ENCODE measurements around the gene ZMYND8.

Gene ZMYND8

GRCh38 chr20:47332381-47333206 is 23.9 kb downstream of the ZMYND8 start:
- no peak overlapping the region for H3K18ac ChIP-seq (ENCODE audit: low read length)
- no peak overlapping the region for H2BK15ac ChIP-seq (ENCODE audit: low read length)
- no peak for DNase-seq (ENCODE audit: low spot score)
- H3K27me3 ChIP-seq (ENCODE audit: control insufficient read depth in 3 of 3, insufficient read depth in 3 of 3, low read depth in 1 of 3, low read length in 3 of 3): no peaks in the 10 kb centered on the region
- H2AFZ ChIP-seq (ENCODE audit: low read length): no peak overlapping the region
- no peak overlapping the region for H4K8ac ChIP-seq (ENCODE audit: low read depth, low read length)
- no CpG with 5 or more reads among the region's 8 CpGs for WGBS, 2 donors (ENCODE audit: extremely low coverage in 2 of 2, insufficient read length in 2 of 2, insufficient replicate concordance in 1 of 2)
- no peaks in the 10 kb centered on the region for H3K9me3 ChIP-seq (replicated peaks in 1 of 2; ENCODE audit: control insufficient read depth in 2 of 2, insufficient read depth in 1 of 2, low read depth in 1 of 2, low read length in 2 of 2)
- H3K4me1 ChIP-seq (ENCODE audit: control insufficient read depth in 2 of 2, insufficient read depth in 1 of 2, low read depth in 1 of 2, low read length in 2 of 2): peaks cover 0 to 16% of the 10 kb centered on the region in 2 donors
- H3K4me2 ChIP-seq (ENCODE audit: insufficient read depth, low read length, poor library complexity, severe bottlenecking): no peak overlapping the region
- H3K79me1 ChIP-seq (ENCODE audit: low read depth, low read length): peaks cover 13% of the 10 kb centered on the region
- no peak overlapping the region for H3K23ac ChIP-seq (ENCODE audit: low read depth, low read length, poor library complexity)
- no peak overlapping the region for H2BK12ac ChIP-seq (ENCODE audit: low read length)
- no peak overlapping the region for H3K27ac ChIP-seq (replicated peaks; ENCODE audit: low read length)
- H2BK120ac ChIP-seq (ENCODE audit: low read depth, low read length): no peak overlapping the region
- no peak overlapping the region for H2BK5ac ChIP-seq (ENCODE audit: low read length)
- H3K36me3 ChIP-seq (replicated peaks in 1 of 2; ENCODE audit: control insufficient read depth in 2 of 2, insufficient read depth in 2 of 2, low read length in 2 of 2): peaks cover 8 to 89% of the 10 kb centered on the region in 2 donors
- H2AK5ac ChIP-seq (ENCODE audit: low read depth, low read length): no peak overlapping the region
- no peak overlapping the region for H3K4ac ChIP-seq (ENCODE audit: low read length)
- H3K4me3 ChIP-seq (ENCODE audit: low read length in 2 of 2): no peak overlapping the region
- no peak overlapping the region for H4K91ac ChIP-seq (ENCODE audit: low read depth, low read length, poor library complexity)
- no peak overlapping the region for H3K14ac ChIP-seq (ENCODE audit: low read length)
- H3K9ac ChIP-seq (ENCODE audit: low read depth, low read length, poor library complexity): no peak overlapping the region

- Histone ChIP-seq H3K9me3 (replicated peaks in 1 of 2; ENCODE audit: control insufficient read depth in 2 of 2, insufficient read depth in 1 of 2, low read depth in 1 of 2, low read length in 2 of 2) (no peaks in the 10 kb centered on the region), H3K9ac (ENCODE audit: low read depth, low read length, poor library complexity) (no peak overlapping the region), H3K4me1 (ENCODE audit: control insufficient read depth in 2 of 2, insufficient read depth in 1 of 2, low read depth in 1 of 2, low read length in 2 of 2) (peaks cover 0 to 12% of the 10 kb centered on the region in 2 donors), H3K14ac (ENCODE audit: low read length) (peak overlapping the region; percentile 10), H2AFZ (ENCODE audit: low read length) (no peak overlapping the region), H3K79me1 (ENCODE audit: low read depth, low read length) (peaks cover 10% of the 10 kb centered on the region), H3K27ac (replicated peaks; ENCODE audit: low read length) (no peak overlapping the region), H3K4me3 (ENCODE audit: low read length in 2 of 2) (no peak overlapping the region), H4K91ac (ENCODE audit: low read depth, low read length, poor library complexity) (no peak overlapping the region), H2BK15ac (ENCODE audit: low read length) (no peak overlapping the region), H2BK5ac (ENCODE audit: low read length) (no peak overlapping the region), H2BK12ac (ENCODE audit: low read length) (no peak overlapping the region), H3K4ac (ENCODE audit: low read length) (no peak overlapping the region), H3K27me3 (ENCODE audit: control insufficient read depth in 3 of 3, insufficient read depth in 3 of 3, low read depth in 1 of 3, low read length in 3 of 3) (no peaks in the 10 kb centered on the region), H4K8ac (ENCODE audit: low read depth, low read length) (no peak overlapping the region), H3K4me2 (ENCODE audit: insufficient read depth, low read length, poor library complexity, severe bottlenecking) (no peak overlapping the region), H3K36me3 (replicated peaks in 1 of 2; ENCODE audit: control insufficient read depth in 2 of 2, insufficient read depth in 2 of 2, low read length in 2 of 2) (peaks cover 11 to 90% of the 10 kb centered on the region in 2 donors), H2BK120ac (ENCODE audit: low read depth, low read length) (no peak overlapping the region), H3K18ac (ENCODE audit: low read length) (no peak overlapping the region), H2AK5ac (ENCODE audit: low read depth, low read length) (no peak overlapping the region), H3K23ac (ENCODE audit: low read depth, low read length, poor library complexity) (no peak overlapping the region)
- no CpG with 5 or more reads among the region's 10 CpGs for WGBS, 2 donors (ENCODE audit: extremely low coverage in 2 of 2, insufficient read length in 2 of 2, insufficient replicate concordance in 1 of 2)
- DNase-seq (ENCODE audit: low spot score): no peak
Measured at GRCh38 chr20:47330933-47331708, 25.4 kb downstream of the ZMYND8 start.

- Histone ChIP-seq H3K27me3 (ENCODE audit: control insufficient read depth in 3 of 3, insufficient read depth in 3 of 3, low read depth in 1 of 3, low read length in 3 of 3) (no peaks in the 10 kb centered on the region), H4K91ac (ENCODE audit: low read depth, low read length, poor library complexity) (no peak overlapping the region), H3K79me1 (ENCODE audit: low read depth, low read length) (peaks cover 12% of the 10 kb centered on the region), H3K14ac (ENCODE audit: low read length) (no peak overlapping the region), H3K36me3 (replicated peaks in 1 of 2; ENCODE audit: control insufficient read depth in 2 of 2, insufficient read depth in 2 of 2, low read length in 2 of 2) (peaks cover 11 to 85% of the 10 kb centered on the region in 2 donors), H2BK12ac (ENCODE audit: low read length) (no peak overlapping the region), H3K4me1 (ENCODE audit: control insufficient read depth in 2 of 2, insufficient read depth in 1 of 2, low read depth in 1 of 2, low read length in 2 of 2) (peaks cover 0 to 12% of the 10 kb centered on the region in 2 donors), H3K4me2 (ENCODE audit: insufficient read depth, low read length, poor library complexity, severe bottlenecking) (no peak overlapping the region), H2BK5ac (ENCODE audit: low read length) (no peak overlapping the region), H4K8ac (ENCODE audit: low read depth, low read length) (peak overlapping the region; percentile 68), H3K9me3 (replicated peaks in 1 of 2; ENCODE audit: control insufficient read depth in 2 of 2, insufficient read depth in 1 of 2, low read depth in 1 of 2, low read length in 2 of 2) (no peaks in the 10 kb centered on the region), H3K4me3 (ENCODE audit: low read length in 2 of 2) (no peak overlapping the region), H2BK120ac (ENCODE audit: low read depth, low read length) (no peak overlapping the region), H3K9ac (ENCODE audit: low read depth, low read length, poor library complexity) (no peak overlapping the region), H3K18ac (ENCODE audit: low read length) (peak overlapping the region; percentile 45), H3K27ac (replicated peaks; ENCODE audit: low read length) (no peak overlapping the region), H2AK5ac (ENCODE audit: low read depth, low read length) (no peak overlapping the region), H3K4ac (ENCODE audit: low read length) (no peak overlapping the region), H2BK15ac (ENCODE audit: low read length) (no peak overlapping the region), H2AFZ (ENCODE audit: low read length) (no peak overlapping the region), H3K23ac (ENCODE audit: low read depth, low read length, poor library complexity) (no peak overlapping the region)
- DNase-seq (ENCODE audit: low spot score): no peak
- WGBS, 2 donors (ENCODE audit: extremely low coverage in 2 of 2, insufficient read length in 2 of 2, insufficient replicate concordance in 1 of 2): no CpG with 5 or more reads among the region's 3 CpGs
Measured at GRCh38 chr20:47330071-47330470, 26.4 kb downstream of the ZMYND8 start.

GRCh38 chr20:47328129-47328528 is 28.4 kb downstream of the ZMYND8 start:
- peaks cover 11 to 85% of the 10 kb centered on the region in 2 donors for H3K36me3 ChIP-seq (replicated peaks in 1 of 2; ENCODE audit: control insufficient read depth in 2 of 2, insufficient read depth in 2 of 2, low read length in 2 of 2)
- H4K8ac ChIP-seq (ENCODE audit: low read depth, low read length): no peak overlapping the region
- peaks cover 0 to 12% of the 10 kb centered on the region in 2 donors for H3K4me1 ChIP-seq (ENCODE audit: control insufficient read depth in 2 of 2, insufficient read depth in 1 of 2, low read depth in 1 of 2, low read length in 2 of 2)
- no peak overlapping the region for H3K4me3 ChIP-seq (ENCODE audit: low read length in 2 of 2)
- H2AK5ac ChIP-seq (ENCODE audit: low read depth, low read length): no peak overlapping the region
- no peak overlapping the region for H3K18ac ChIP-seq (ENCODE audit: low read length)
- WGBS, 2 donors (ENCODE audit: extremely low coverage in 2 of 2, insufficient read length in 2 of 2, insufficient replicate concordance in 1 of 2): no CpG with 5 or more reads among the region's 1 CpG
- H3K27ac ChIP-seq (replicated peaks; ENCODE audit: low read length): no peak overlapping the region
- no peak overlapping the region for H2AFZ ChIP-seq (ENCODE audit: low read length)
- H2BK5ac ChIP-seq (ENCODE audit: low read length): no peak overlapping the region
- no peaks in the 10 kb centered on the region for H3K27me3 ChIP-seq (ENCODE audit: control insufficient read depth in 3 of 3, insufficient read depth in 3 of 3, low read depth in 1 of 3, low read length in 3 of 3)
- H3K4me2 ChIP-seq (ENCODE audit: insufficient read depth, low read length, poor library complexity, severe bottlenecking): no peak overlapping the region
- no peak overlapping the region for H3K14ac ChIP-seq (ENCODE audit: low read length)
- no peak overlapping the region for H2BK12ac ChIP-seq (ENCODE audit: low read length)
- H4K91ac ChIP-seq (ENCODE audit: low read depth, low read length, poor library complexity): no peak overlapping the region
- H2BK15ac ChIP-seq (ENCODE audit: low read length): no peak overlapping the region
- H3K79me1 ChIP-seq (ENCODE audit: low read depth, low read length): peaks cover 12% of the 10 kb centered on the region
- H3K4ac ChIP-seq (ENCODE audit: low read length): no peak overlapping the region
- H3K9ac ChIP-seq (ENCODE audit: low read depth, low read length, poor library complexity): no peak overlapping the region
- no peak for DNase-seq (ENCODE audit: low spot score)
- no peak overlapping the region for H3K23ac ChIP-seq (ENCODE audit: low read depth, low read length, poor library complexity)
- no peaks in the 10 kb centered on the region for H3K9me3 ChIP-seq (replicated peaks in 1 of 2; ENCODE audit: control insufficient read depth in 2 of 2, insufficient read depth in 1 of 2, low read depth in 1 of 2, low read length in 2 of 2)
- no peak overlapping the region for H2BK120ac ChIP-seq (ENCODE audit: low read depth, low read length)

Measured in neuronal stem cell (in vitro differentiated cells).